Stimulated activated CD8-positive, alpha-beta memory T cell treated with anti-CD3 and anti-CD28 coated beads, Interleukin-12 subunit alpha, Interleukin-12 subunit beta, amount 100 ng/mL, for 24 hours (primary cell): ENCODE measurements around the gene TMEM271.

Source experiments
- DNase-seq: peaks from one replicate; pipeline ENCODE4 v3.0.0-alpha.2; 2020; ENCODE audit errors: extremely low read depth

The TMEM271 gene

DNA sequence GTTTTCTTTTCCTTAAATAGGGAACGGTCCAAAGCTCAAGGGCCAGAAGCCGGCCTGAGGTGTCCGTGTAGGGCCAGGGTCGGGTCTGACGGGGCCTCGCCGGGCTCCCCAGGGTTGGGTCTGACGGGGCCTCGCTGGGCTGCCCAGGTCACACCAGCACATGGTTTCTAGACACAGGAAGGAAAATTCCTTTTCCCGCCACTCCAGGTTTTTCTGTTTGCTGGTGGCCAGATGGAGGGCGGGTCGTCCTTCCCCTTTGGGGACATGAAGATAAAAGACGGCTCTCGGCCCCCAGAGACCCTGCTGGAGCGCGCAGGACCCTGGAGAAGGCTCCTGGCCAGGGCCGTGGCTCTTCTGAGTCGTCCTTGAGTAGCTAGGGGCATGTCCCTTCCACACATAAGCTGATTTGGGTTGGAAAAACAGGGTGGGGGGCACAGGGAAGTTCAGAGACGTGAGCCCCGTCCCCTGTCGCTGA lies 42.0 kb downstream of the TMEM271 start:
- no peak for DNase-seq

DNA sequence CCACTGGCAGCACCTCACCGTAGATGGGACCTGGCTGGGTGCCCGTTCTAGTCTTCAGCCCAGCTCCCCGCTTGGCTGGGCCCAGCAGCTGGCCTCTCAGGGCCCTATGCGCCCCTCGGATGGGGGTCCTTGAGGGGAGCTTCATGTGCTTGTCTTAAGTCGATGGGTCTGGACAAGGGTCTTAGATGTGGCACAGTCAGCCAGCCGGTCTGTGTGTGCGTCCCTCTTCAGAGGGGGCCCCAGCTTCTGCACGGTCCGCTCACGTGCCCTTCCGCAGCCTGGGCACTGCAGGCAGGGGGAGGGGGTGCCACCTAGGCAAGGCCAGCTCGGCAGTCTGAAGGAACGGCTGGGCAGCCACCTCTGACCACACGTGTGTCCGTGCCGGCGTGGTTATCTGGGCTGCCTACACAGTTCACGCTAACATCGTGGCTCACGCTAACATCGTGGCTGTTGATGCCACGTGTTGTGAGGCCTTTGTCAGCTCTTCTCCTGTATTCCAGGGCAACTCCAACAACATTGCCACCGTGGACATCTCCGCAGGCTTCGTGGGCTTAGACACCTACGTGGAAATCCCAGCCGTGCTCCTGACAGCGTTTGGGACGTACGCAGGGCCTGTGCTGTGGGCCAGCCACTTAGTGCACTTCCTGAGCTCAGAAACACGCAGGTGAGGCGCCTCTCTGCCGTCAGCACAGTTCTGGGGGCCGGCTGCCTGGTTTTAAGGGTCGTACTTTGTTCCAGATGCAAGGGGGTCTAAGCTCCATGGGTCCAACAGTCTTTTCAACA lies 42.6 kb downstream of the TMEM271 start:
- no peak for DNase-seq

DNA sequence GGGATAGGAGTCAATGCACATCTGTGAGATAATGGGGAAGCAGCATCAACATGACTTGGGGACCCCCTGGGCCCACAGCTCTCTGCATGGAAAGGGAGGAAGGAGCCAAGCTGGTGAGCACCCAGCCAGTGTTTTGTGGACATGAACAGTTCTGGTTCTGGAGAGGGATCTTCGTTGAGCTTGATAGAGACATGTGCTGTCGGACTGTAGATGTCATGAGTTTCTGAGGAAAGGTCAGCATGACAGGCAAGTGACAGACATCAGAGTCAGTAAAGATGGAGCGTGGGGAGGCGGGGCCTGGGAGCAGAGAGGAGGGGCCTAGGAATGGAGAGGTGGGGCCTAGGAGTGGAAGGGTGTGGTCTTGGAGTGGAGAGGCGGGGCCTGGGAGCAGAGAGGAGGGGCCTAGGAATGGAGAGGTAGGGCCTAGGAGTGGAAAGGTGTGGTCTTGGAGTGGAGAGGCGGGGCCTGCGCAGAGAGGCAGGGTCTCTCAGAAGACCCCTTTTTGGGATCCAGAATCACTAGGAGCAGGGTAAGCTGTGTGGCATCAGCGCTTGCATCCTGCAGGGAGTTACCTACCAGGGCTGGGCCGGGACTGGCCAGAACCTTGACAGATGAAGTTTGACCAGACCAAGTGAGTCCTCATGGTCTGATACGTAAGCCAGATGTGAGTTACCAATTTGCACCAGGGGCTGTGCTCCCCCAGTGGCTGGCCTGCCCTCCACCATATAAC lies 43.3 kb downstream of the TMEM271 start:
- no peak for DNase-seq

DNA sequence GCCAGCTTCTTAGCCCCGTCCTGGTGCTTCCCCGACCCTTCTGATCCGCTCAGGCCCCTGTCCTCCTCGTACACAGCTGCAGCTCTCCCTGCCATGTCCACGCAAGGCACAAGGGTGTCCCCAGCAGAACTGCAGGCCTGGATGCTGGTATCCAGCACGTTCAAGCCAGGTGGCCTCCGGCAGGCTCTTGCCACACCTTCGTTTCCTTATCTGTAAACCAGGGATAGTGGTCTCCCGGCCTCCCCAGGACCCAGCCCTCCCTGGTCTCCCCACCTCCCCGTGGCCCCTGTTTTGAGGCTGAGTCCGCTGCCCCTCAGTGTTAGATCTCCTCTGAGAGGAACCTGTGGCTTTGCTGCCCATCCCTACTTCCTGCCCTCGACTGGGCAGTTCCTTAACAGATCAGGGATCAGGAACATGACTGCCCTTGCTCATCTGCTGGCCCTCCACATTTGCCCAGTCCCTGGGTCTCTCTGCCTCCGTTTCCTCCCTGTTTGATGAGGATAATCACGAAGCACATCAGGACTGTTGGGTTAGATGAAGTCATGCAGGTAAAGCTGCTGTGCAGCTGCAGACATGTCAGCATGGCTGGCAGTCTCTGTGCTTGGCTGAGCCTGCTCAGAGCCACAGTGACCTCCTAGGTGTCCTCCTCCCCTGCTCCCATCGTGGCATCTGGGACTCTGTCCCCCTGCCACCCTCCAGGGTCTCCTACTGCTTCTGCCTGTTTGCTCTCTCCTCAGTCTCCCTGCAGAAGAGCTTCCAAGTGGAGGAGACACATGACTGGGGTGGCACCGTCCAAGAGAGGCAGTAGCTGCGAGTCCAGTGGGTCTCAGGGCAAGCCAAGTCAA lies 44.2 kb downstream of the TMEM271 start:
- DNase-seq: no peak

DNA sequence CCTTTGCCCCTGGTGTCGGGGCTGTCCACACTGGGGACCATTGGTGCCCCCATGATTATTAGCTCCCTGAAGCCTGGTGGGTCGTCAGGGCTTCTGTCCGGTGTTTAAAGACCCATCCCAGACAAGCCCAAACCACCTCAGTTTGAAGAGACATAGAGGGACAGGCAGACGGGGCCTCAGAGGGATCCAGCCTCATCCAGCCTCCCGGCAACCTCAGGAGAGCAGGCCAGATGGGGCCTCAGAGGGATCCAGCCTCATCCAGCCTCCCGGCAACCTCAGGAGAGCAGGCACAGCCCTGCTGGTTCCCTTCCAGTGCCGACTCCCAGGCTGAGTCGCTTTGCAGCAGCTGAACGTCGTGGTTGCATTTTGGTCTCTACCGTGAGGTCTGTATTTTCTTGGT lies 45.0 kb downstream of the TMEM271 start:
- DNase-seq: no peak

DNA sequence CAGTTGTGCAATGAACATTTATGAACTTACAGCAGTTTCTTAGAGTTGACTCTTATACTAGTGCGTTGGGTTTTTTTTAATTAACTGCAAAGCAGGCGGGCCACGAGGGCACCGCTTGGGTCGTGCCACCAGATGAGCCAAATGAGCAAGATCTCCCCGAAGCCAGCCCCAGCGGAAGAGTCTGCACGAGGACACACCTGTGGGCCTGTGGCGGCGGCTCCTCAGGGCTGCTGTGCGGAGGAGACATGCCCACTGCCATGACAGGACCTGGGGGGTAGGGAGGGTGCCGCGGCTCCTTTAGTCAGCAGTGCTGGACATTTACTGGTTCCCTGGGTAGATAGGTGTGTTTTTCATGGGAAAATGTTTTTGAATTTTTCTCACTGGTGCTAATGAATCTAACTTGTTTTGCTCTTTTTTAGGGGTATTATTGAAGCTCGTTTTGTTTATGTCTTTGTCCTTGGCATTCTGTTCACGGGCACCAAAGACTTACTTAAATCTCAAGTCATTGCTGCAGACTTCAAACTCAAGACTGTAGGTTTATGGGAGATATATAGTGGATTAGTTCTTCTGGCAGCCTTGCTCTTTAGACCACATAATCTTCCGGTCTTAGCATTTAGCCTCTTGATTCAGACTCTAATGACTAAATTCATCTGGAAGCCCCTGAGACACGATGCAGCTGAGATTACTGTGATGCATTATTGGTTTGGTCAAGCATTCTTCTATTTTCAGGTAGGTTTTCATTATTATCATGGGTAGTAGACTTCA lies 45.9 kb downstream of the TMEM271 start:
- DNase-seq: no peak

DNA sequence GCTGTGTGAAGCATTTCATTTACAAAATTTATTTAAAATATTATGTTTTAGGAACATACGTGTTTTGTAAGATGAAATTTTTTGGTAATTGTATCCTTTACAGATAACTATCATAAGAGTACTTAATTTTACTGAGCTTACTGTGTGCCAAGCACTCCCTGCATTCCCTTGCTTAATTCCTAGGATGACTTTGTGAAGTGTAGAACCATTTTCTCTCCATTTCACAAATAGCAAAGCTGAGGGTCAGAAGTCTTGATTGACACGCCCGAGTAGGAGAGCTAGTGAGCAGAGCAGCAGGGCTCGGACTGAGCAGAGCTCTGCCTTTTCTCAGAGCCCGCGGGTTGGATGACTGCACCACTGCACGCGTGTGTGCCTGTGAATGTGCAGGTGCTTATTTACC lies 46.5 kb downstream of the TMEM271 start:
- DNase-seq: no peak

DNA sequence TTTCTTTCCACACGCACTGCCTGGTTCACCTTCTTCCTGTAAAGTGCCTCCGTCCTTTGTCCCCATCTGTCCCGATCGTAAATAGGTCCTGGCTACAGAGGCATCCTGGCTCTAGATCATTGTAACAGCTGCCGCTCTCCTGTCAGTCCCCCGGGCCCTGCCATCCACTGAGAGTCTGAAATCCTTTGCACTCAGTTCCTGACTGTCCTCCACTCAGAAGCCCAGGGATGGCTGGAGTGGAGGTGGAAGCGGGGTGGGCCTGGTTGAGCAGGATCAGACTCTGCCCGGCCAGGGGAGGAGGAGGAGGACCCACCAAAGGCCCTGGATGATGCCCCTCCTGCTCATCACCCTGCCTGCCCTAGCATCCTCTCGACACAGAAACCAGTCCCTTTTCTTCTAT lies 47.3 kb downstream of the TMEM271 start:
- no peak for DNase-seq

DNA sequence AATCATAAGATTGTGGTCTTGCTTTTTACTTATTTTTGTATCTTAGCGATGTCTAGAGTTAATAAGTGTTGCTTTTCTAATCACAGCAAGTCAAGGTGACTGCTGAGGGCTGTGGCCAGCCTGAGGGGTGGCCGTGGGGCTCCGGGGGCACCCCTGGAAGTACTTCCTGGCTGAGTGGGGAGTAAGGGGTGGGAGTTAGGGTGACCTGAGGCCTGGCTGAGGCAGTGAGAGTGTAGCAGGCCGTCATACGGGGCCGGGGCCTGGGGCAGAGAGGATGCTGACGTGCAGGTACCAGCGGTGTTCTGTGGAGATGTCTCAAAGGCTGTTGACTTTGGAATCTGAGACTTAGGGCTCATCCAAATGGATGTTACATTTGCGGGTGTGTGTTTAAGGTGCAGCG lies 47.8 kb downstream of the TMEM271 start:
- no peak for DNase-seq

DNA sequence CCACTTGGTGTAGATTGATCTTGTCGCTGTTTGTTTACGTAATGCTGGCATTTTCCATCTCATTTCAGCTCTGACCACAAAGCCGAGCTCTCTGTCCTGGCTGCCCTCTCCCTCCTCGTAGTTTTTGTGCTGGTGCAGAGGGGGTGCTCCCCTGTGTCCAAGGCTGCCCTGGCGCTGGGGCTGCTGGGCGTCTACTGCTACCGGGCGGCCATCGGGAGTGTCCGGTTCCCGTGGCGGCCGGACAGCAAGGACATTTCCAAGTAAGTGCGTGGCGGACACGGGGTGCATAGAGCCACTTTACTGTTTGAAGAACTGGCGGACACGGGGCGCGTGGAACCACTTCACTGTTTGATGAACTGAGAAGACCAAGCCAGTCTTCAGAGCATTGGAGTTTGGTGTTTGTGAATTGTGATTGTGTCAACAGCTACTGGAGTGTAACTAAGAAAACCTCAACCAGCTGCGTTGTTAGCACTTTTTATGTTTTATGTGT lies 49.1 kb downstream of the TMEM271 start:
- DNase-seq: no peak

DNA sequence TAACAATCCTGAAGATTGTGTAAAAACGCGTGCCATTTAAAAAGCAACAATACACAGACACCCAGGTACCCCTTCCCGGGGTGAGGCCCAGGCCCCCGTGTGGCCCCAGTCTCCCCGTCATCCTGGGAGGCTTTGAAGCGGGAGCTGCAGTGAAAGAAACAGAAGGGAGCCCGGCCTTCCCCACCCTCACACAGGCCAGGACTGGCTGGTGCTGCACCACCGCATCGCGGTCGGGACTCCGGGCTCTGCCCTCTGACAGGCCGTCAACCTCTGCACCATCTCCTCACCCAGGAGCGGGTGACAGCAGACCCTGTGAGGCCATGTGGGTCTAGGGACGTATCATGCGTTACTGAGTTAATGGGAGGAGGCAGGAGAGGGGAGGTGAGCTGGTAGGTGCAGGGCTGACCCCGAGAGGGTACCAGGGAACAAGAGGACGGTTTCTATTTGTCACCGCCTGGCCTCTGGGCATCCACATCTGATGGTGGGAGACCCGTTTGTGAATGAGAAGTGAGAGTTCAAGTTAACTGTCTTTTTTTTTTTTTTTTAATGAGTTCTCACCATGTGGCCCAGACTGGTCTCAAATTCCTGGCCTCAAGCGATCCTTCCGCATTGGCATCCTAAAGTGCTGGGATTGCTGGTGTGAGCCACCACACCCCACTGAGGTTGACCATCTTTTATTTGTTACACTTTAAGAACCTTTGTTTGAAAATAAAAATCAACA lies 49.7 kb downstream of the TMEM271 start:
- no peak for DNase-seq

DNA sequence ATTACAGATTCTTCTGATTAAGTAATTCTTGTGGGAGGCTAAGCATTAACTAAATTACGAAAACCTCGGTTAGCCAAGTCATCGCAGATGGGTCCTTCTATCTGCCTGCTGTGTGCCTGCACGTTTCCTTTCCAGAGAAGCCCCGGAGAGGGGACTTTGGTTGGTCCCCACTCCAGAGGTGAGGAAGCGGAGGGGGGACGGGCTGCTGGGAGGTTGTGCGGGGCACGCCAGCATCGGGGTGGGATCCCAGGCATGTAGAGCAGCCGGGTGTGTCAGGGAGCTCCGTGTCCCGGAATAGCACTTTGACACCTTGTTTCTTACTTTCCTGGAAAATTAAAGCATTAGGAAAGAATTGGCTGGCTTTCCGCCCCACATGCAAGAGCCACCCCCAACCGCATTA lies 50.4 kb downstream of the TMEM271 start:
- DNase-seq: no peak

DNA sequence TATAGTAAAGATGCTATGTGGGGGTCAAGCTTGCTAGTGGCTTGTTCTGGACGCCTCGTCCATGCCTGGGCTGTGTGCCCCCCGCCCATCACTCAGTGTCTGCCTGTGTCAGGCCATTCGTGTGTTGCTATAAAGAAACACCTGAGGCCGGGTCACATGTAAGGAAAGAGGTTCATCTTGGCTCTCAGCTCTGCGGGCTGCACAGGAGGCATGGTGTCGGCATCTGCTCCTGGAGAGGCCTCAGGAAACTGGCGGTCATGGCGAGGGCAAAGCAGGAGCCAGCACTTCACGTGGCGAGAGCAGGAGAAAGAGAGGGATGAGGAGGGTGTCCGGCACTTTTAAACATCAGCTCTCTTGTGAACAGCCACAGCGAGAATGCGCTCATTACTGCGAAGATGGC lies 51.9 kb downstream of the TMEM271 start:
- no peak for DNase-seq
